Erythroblast (primary cell): Measurements from ENCODE around the gene UNC79.

Source experiments
- GATA1 ChIP-seq: IDR thresholded peaks from 2 replicates; pipeline ENCODE4 v1.6.1; 2011; ENCODE audit warnings: low read depth, mild to moderate bottlenecking, control low read depth, low read length, moderate library complexity
- POLR2A ChIP-seq: IDR thresholded peaks from 2 replicates; pipeline ENCODE4 v1.6.1; 2011; ENCODE audit warnings: mild to moderate bottlenecking, low read length

DNA sequence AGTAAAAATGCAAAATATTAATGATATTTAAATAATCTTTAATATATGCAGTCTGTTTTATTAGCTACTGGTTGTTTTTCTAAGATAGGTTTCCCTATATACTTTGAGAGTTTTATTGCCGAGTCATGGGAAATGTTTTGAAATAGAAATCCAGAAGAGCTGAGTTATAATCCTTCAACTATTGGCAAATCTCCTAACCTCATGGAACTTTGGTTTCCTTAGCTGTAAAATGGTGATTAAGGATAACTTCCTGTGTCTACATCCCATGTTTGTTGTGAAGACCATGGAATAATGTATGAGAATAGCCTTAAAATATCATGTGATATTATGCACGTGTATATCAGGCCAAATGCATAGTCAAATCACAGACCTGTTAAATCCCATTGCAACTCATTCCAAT, 51.0 kb downstream of the UNC79 start:
- TF ChIP-seq POLR2A (no peak), GATA1 (no peak)
